Activated naive CD4-positive, alpha-beta T cell treated with anti-CD3 and anti-CD28 coated beads for 36 hours (primary cell): ENCODE measurements around the gene SPAG17. TPM values are rescaled to one million over a fixed set of nuclear protein-coding genes. Genes with fewer than 3 reads are reported as not detected.
A peak's percentile ranks its signal among the peaks of the same experiment; 100 is the strongest.
"Not testable (repeated sequence)": the region's sequence is repeated elsewhere in the genome, so short reads cannot be mapped to it uniquely, and the experiment has no call there.

ENCODE experiments used
- CTCF ChIA-PET: fragments of 350-600 bp; sonication (Branson Sonifier 250); formaldehyde crosslinking; loops from one replicate; lab custom pipeline; 2021; ENCODE audit warnings: antibody characterized with exemption; lab: Charles Lee
- DNase-seq: peaks from one replicate; pipeline ENCODE4 v3.0.0-alpha.2; 2020
- H3K27ac Mint-ChIP-seq: one replicate; pipeline ENCODE4 v1.8.0; 2021; ENCODE audit warnings: mild to moderate bottlenecking, mixed read lengths
- H3K27me3 Mint-ChIP-seq: one replicate; pipeline ENCODE4 v1.8.0; 2021; ENCODE audit warnings: low read depth, mixed read lengths
- H3K36me3 Mint-ChIP-seq: one replicate; pipeline ENCODE4 v1.8.0; 2021; ENCODE audit warnings: low read depth, mixed read lengths
- H3K4me1 Mint-ChIP-seq: one replicate; pipeline ENCODE4 v1.8.0; 2021; ENCODE audit warnings: low read depth, mixed read lengths
- H3K4me3 Mint-ChIP-seq: one replicate; pipeline ENCODE4 v1.8.0; 2021; ENCODE audit warnings: mild to moderate bottlenecking, moderate library complexity, mixed read lengths
- H3K9me3 Mint-ChIP-seq: one replicate; pipeline ENCODE4 v1.8.0; 2021; ENCODE audit warnings: mixed read lengths
- intact Hi-C: fragments of 100-400 bp; cut with micrococcal nuclease; formaldehyde crosslinking; loops from one replicate; pipeline ENCODE4 v1.15.1; 2023
- total RNA-seq, 2 experiments: library from RNA; stranded (reverse); gene quantifications; one replicate each; pipeline ENCODE4 v1.2.3, GENCODE V29; 2021

Gene SPAG17
- total RNA-seq, 2 experiments from 2014 or later = not detected

DNA sequence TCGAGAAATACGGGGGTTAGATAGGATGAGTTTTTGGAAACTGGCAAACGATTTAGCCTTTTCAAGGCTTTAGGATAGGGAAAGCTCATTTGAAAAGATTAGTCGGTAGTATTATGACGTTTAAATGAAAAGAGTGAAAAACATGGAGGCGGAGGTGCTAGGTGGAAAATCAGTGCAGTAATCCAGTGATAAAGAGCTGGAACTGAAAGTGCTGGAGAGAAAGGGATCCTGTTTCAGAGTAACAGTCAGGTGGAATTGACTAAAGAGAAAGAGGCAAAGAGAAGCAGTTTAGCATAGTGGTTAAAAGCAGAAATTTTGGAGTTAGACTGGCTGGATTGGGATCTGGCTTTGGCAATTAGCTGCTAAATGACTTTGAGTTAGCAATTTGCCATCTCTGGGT is 254.5 kb downstream of the SPAG17 start:
- peaks cover 57% of the 10 kb centered on the region for H3K4me1 Mint-ChIP-seq
- peaks cover 22% of the 10 kb centered on the region for H3K36me3 Mint-ChIP-seq
- intact Hi-C loops = loop anchor here (1.0 kb wide), 1 partner anchor 563 kb away; the partner anchor contains the start of gene MAN1A2
- DNase-seq = no peak
- no peaks in the 10 kb centered on the region for H3K27me3 Mint-ChIP-seq
- CTCF ChIA-PET = interaction anchor here (2.0 kb wide), 1 partner anchor 35 kb away, joined by 9 read pairs; no protein-coding TSS in a partner anchor
- H3K27ac Mint-ChIP-seq = peak overlapping the region; percentile 79
- peak overlapping the region; percentile 96 for H3K4me3 Mint-ChIP-seq
- no peaks in the 10 kb centered on the region for H3K9me3 Mint-ChIP-seq

DNA sequence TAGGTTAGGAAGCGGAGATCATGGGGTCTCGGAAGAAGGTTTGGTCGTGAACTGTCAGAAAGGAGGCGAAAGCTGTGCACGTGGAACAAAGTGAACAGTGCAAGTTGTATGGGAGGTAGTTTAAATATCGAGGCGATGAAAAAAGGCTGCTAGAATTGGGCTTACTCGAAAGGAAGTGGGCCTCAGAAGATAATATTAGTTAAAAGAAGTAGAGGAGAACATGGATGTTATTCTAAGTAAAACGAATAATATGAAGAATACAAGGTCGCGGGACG is 254.9 kb downstream of the SPAG17 start:
- Mint-ChIP-seq H3K27ac (peak overlapping the region; percentile 79), H3K27me3 (no peaks in the 10 kb centered on the region), H3K36me3 (peaks cover 22% of the 10 kb centered on the region), H3K4me1 (peaks cover 57% of the 10 kb centered on the region), H3K4me3 (peak overlapping the region; percentile 96), H3K9me3 (no peaks in the 10 kb centered on the region)
- CTCF ChIA-PET = interaction anchor here (2.0 kb wide), 1 partner anchor 34 kb away, joined by 9 read pairs; no protein-coding TSS in a partner anchor
- intact Hi-C loops = loop anchor here (1.0 kb wide), 1 partner anchor 563 kb away; the partner anchor contains the start of gene MAN1A2
- no peak for DNase-seq

DNA sequence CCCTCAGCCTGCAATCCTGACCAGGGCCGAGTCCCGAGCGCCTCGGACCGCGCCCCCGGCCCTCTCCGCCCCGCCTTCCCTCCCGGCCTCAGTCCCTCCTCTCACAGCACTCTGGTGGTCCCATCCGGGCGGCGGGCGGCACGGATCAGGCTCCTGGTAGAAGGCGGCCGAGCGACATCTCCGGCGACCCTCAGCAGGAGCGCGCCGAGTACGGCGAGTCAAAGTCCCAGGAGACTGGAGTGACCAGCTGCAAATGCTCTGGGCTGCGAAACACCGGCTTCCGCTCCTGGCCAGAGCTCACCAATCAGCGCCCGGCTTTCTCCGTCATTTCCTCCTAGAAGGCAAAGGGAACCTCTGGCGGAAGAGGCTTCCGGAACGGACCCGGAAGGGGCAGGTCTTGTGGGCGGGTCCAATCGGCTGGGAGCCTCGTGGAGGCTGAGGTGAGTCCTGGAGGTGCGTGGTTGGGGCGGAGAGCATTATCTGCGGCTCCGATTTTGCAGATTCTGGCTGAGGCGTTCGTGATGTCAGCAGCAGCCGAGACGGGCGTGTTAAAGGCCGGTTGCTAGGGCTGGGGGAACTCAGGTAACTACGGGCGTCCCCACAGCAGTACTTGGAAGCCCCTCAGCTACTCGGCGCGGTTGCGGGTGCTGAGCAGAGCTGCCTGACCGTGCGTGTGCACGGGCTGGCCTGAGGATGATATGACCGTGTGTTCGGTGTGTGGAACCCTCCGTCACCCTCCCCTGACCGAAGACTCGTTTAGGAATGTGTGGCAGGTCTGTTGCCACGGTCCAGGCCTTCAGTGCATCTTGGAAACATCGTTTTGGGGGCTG is 255.5 kb downstream of the SPAG17 start, which contains the start of the genes GDAP2 and WDR3:
TSS of gene GDAP2 (minus strand) at position 279 of the 830 bp plus-strand sequence. CDS start 9,264 bp downstream, outside the sequence.
TSS of gene WDR3 (plus strand) at position 397 of the 830 bp plus-strand sequence. CDS start 3,581 bp downstream, outside the sequence.
- peaks cover 19% of the 10 kb centered on the region for H3K36me3 Mint-ChIP-seq
- DNase-seq = peak; percentile 97
- intact Hi-C loops = loop anchor here (1.0 to 10.0 kb wide), 7 partner anchors 35 to 1211 kb away; partner anchors contain the start of genes MAN1A2, TENT5C, TTF2 and WARS2
- H3K4me1 Mint-ChIP-seq = peaks cover 55% of the 10 kb centered on the region
- H3K27me3 Mint-ChIP-seq = no peaks in the 10 kb centered on the region
- H3K27ac Mint-ChIP-seq = peak within 1 kb of the TSS; percentile 79
- CTCF ChIA-PET = interaction anchor here (2.0 kb wide), 1 partner anchor 34 kb away, joined by 9 read pairs; no protein-coding TSS in a partner anchor
- H3K4me3 Mint-ChIP-seq = peak within 1 kb of the TSS; percentile 96
- no peaks in the 10 kb centered on the region for H3K9me3 Mint-ChIP-seq

DNA sequence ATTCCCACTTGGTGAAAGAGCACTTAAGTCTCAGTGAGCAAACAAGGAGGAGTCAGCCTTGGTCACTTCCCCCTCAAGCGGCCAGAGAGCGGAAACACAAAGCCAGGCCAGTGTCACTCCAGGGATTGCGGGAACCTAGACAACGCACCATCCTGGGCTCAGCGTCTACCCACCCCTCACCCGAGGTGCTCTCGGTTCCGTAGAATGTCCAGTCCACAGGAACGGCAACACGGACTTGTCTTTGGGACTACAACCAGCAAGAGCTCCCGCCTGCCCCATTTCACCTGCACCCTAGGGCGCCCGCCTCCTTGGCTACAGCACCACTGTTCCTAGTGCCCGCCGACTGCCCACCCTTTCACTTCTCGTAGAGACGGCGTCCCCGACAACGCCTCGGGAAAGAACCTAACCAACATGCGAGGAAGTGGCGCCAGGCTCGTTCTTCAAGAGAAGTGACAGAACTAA is 256.1 kb downstream of the SPAG17 start:
- Mint-ChIP-seq H3K4me1 (peaks cover 54% of the 10 kb centered on the region), H3K27me3 (no peaks in the 10 kb centered on the region), H3K4me3 (peak overlapping the region; percentile 96), H3K36me3 (peaks cover 19% of the 10 kb centered on the region), H3K27ac (peak overlapping the region; percentile 79), H3K9me3 (no peaks in the 10 kb centered on the region)
- intact Hi-C loops = loop anchor here (1.0 to 10.0 kb wide), 6 partner anchors 34 to 1211 kb away; partner anchors contain the start of genes TENT5C, TTF2 and WARS2
- DNase-seq = peak; percentile 45
- CTCF ChIA-PET = interaction anchor here (2.0 kb wide), 1 partner anchor 33 kb away, joined by 9 read pairs; no protein-coding TSS in a partner anchor

DNA sequence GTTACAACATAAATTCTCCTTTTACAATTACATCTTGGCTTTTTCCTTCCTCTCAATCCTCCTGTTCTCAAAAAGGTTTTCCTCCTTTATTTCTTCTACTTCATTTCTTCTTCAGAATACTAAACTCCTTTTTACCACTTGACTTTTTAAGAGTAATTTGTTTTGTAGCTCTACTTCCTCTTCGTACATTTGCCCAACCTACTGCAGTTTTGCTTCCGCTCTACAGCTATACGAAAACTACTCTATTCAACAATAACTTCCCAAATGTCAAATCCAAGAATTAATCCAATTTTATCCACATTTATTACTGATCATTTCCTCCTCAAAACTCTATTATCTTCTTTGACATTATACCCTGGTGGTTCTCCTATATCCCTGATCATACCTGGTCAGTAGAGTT is 259.0 kb downstream of the SPAG17 start:
- H3K36me3 Mint-ChIP-seq = peaks cover 10% of the 10 kb centered on the region
- H3K9me3 Mint-ChIP-seq = no peaks in the 10 kb centered on the region
- H3K4me3 Mint-ChIP-seq = no peak overlapping the region
- no peak for DNase-seq
- H3K27me3 Mint-ChIP-seq = no peaks in the 10 kb centered on the region
- H3K27ac Mint-ChIP-seq = no peak overlapping the region
- CTCF ChIA-PET = no interaction called here
- peaks cover 32% of the 10 kb centered on the region for H3K4me1 Mint-ChIP-seq
- intact Hi-C loops = loop anchor here (10.0 kb wide), 2 partner anchors 391 to 861 kb away; partner anchors contain the start of gene TTF2

DNA sequence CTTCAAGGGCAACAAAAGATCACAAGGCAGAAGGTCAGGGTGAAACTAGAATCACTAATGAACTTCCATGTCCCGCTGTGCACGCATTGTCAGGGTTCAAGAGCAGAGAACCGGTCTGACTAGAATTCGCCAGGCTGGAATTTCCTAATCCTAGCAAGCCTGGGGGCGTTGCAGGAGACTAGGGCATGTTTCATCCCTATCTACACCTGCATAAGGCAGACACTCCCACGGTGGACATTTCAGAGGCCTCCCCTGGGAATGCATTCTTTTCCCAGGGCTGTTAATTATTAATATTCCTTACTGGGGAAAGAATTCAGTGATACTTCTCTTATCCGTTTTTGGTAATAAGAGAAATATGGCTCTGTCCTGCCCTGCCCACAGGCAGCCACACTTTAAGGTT is 262.3 kb downstream of the SPAG17 start:
- CTCF ChIA-PET, DNase-seq: not testable (repeated sequence)

DNA sequence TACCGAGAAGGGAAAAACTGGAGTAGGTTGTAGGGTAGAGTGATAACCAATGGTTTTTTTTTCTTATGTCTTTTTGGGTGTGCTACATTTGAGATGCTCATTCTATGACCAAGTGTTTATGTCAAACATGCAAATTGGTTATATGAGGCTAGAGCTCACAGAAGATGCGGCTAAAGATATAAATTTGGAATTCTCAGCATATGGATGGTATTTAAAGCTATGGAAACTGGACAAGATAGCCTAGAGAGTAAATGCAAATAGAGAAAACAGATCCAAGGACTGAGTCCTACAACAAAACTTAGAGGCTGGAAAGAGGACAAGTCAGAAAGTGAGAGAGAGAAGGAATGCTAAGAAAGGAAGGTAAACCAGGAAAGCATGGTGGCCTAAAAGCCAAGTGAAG is 263.0 kb downstream of the SPAG17 start:
- Mint-ChIP-seq H3K4me1 (peaks cover 10% of the 10 kb centered on the region), H3K9me3 (no peaks in the 10 kb centered on the region), H3K4me3 (no peak overlapping the region), H3K27me3 (no peaks in the 10 kb centered on the region), H3K36me3 (peaks cover 14% of the 10 kb centered on the region), H3K27ac (no peak overlapping the region)
- CTCF ChIA-PET = no interaction called here
- intact Hi-C loops = loop anchor here (10.0 kb wide), 2 partner anchors 387 to 857 kb away; partner anchors contain the start of gene TTF2
- no peak for DNase-seq

More for the DNA sequence above, 262.3 kb downstream of the SPAG17 start:
- intact Hi-C loops = loop anchor here (10.0 kb wide), 2 partner anchors 388 to 858 kb away; partner anchors contain the start of gene TTF2
- H3K9me3 Mint-ChIP-seq, H3K27ac Mint-ChIP-seq, H3K27me3 Mint-ChIP-seq, H3K4me3 Mint-ChIP-seq: not testable (repeated sequence)
- H3K36me3 Mint-ChIP-seq = peaks cover 13% of the 10 kb centered on the region
- peaks cover 15% of the 10 kb centered on the region for H3K4me1 Mint-ChIP-seq

DNA sequence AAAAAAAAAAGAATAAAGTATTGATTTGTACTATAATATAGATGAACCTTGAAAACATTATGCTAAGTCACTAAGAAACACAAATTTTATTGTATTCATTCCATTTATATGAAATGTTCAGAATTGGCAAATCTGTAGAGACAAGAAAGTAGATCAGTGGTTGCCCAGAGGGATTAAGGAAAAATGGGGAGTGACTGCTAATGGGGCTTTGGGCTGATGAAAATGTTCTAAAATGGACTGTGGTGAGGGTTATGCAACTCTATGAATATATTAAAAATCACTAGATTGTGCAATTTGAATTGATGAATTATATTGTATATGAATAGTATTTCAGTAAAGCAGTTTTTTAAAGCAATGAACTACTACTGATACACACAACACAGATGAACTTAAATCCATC is 265.7 kb downstream of the SPAG17 start:
- intact Hi-C loops = no loop called here
- CTCF ChIA-PET = no interaction called here
- Mint-ChIP-seq H3K4me1 (no peaks in the 10 kb centered on the region), H3K9me3 (no peaks in the 10 kb centered on the region), H3K36me3 (peaks cover 31% of the 10 kb centered on the region), H3K27me3 (no peaks in the 10 kb centered on the region), H3K4me3 (no peak overlapping the region), H3K27ac (no peak overlapping the region)
- DNase-seq = no peak

DNA sequence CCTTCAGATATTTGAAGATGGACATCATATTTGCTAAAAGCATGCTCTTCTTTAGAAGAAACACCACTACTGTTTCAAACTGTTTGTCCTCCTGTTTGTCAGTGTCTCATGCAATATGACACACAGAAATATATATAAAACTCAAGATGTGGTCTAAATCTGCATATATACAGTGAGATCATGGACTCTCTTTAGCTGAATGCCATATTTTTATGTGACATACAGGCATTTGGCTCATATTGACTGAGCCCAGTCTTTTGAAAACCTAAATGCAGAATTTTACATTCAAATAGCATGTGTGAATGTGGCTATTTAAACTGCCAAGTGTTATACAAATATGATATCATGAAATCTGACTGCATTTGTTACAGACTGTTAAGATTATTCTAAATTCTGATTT is 274.0 kb downstream of the SPAG17 start:
- Mint-ChIP-seq H3K27me3 (no peaks in the 10 kb centered on the region), H3K4me3 (no peak overlapping the region), H3K4me1 (no peaks in the 10 kb centered on the region), H3K27ac (no peak overlapping the region), H3K36me3 (peaks cover 34% of the 10 kb centered on the region), H3K9me3 (no peaks in the 10 kb centered on the region)
- DNase-seq = no peak
- CTCF ChIA-PET = no interaction called here
- intact Hi-C loops = no loop called here

DNA sequence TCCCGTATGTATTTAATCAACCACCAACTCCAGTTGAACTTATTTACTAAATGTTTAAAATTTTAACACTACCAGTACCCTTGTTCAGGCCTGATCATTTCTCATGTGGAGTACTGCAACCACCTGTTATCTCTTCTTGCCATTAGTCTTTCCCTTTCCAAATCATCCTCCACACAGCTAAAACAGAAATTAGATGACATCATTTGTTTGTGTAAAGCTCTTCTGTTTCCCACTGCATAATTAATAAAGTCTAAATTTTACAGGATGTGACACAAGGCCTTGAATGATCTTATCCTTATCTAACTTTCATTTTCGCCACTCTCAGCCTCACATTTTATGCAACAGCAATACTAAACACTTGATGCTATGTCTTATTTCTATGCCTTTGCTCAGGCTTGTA is 280.0 kb downstream of the SPAG17 start:
- CTCF ChIA-PET = interaction anchor here (2.8 kb wide), 1 partner anchor 9 kb away, joined by 12 read pairs; no protein-coding TSS in a partner anchor
- intact Hi-C loops = loop anchor here (10.0 kb wide), 1 partner anchor 60 kb away; no protein-coding TSS in a partner anchor
- H3K27ac Mint-ChIP-seq = no peak overlapping the region
- H3K36me3 Mint-ChIP-seq = peaks cover 32% of the 10 kb centered on the region
- no peaks in the 10 kb centered on the region for H3K27me3 Mint-ChIP-seq
- no peak overlapping the region for H3K4me3 Mint-ChIP-seq
- no peaks in the 10 kb centered on the region for H3K9me3 Mint-ChIP-seq
- H3K4me1 Mint-ChIP-seq = no peaks in the 10 kb centered on the region
- DNase-seq = no peak

DNA sequence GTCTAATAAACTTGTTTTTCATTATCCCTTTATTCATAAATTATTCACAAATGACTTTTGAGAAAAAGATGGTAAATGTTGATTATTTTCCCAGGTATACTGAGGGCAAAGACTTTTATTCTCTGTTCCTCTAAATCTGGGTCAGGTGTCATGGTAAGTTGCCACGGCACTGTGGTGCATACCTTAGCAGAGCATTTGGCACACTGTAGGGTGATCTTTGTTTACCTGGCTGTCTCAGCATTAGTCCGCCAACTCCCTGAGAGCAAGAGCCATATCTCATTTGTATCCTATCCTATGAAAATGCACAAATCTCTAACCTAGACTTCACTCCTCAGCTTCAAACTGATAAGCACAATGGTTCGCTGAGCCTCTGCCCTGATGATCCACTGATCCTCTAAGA is 280.5 kb downstream of the SPAG17 start:
- Mint-ChIP-seq H3K27ac (no peak overlapping the region), H3K9me3 (no peaks in the 10 kb centered on the region), H3K4me3 (no peak overlapping the region), H3K36me3 (peaks cover 32% of the 10 kb centered on the region), H3K4me1 (no peaks in the 10 kb centered on the region), H3K27me3 (no peaks in the 10 kb centered on the region)
- no peak for DNase-seq
- intact Hi-C loops = loop anchor here (10.0 kb wide), 1 partner anchor 60 kb away; no protein-coding TSS in a partner anchor
- CTCF ChIA-PET = no interaction called here
